PC-9 (cell line): ENCODE measurements around the gene HSF2. TPM values are rescaled to one million over a fixed set of nuclear protein-coding genes. Genes with fewer than 3 reads are reported as not detected.

Experiments
- BruUV-seq: library from RNA; stranded (reverse); fragments of 400-500 nt; replicated peaks from 2 replicates; lab custom pipeline; 2021; lab: Mats Ljungman, UMichigan
- CTCF ChIA-PET: fragments of 300-600 bp; sonication (Branson Sonifier 250); formaldehyde crosslinking; loops from one replicate; lab custom pipeline; 2022; ENCODE audit warnings: antibody characterized with exemption; lab: Charles Lee
- POLR2A ChIA-PET: fragments of 300-600 bp; sonication (Branson Sonifier 250); formaldehyde crosslinking; loops from one replicate; lab custom pipeline; 2022; ENCODE audit warnings: antibody characterized with exemption; ENCODE audit not compliant: unreplicated experiment; lab: Charles Lee
- DNase-seq, 2 experiments: peaks; one replicate each; pipeline versions ENCODE4 v3.0.0 to v3.0.0-alpha.2; 2015 to 2022; ENCODE audit warnings: mixed read lengths in 1 of 2
- H2AFZ ChIP-seq: fragments of 200-600 bp; sonication (generic); 2 replicates; pipeline ENCODE4 v1.8.1; 2017; ENCODE audit warnings: antibody characterized with exemption
- H3F3A ChIP-seq: fragments of 200-600 bp; sonication (generic); 2 replicates; pipeline ENCODE4 v1.8.1; 2017; ENCODE audit warnings: antibody characterized with exemption, mild to moderate bottlenecking, low read depth; ENCODE audit not compliant: insufficient read depth
- H3K27ac ChIP-seq: fragments of 200-600 bp; sonication (generic); 2 replicates; pipeline ENCODE4 v1.6.1; 2016; ENCODE audit warnings: mixed run types
- H3K27me3 ChIP-seq: fragments of 200-600 bp; sonication (generic); 2 replicates; pipeline ENCODE4 v1.6.1; 2016; ENCODE audit warnings: low read depth, mixed run types; ENCODE audit not compliant: insufficient read depth
- H3K36me3 ChIP-seq: fragments of 200-600 bp; sonication (generic); 2 replicates; pipeline ENCODE4 v1.6.1; 2016; ENCODE audit warnings: low read depth, mixed run types
- H3K4me1 ChIP-seq: fragments of 200-600 bp; sonication (generic); replicated peaks from 2 replicates; pipeline ENCODE4 v1.6.1; 2016; ENCODE audit warnings: mixed run types; ENCODE audit not compliant: insufficient read depth
- H3K4me2 ChIP-seq: fragments of 200-600 bp; sonication (generic); 2 replicates; pipeline ENCODE4 v1.6.1; 2017; ENCODE audit warnings: mixed run types
- H3K4me3 ChIP-seq: fragments of 200-600 bp; sonication (generic); 2 replicates; pipeline ENCODE4 v1.6.1; 2016; ENCODE audit warnings: mixed run types
- H3K79me2 ChIP-seq: fragments of 200-600 bp; sonication (generic); 2 replicates; pipeline ENCODE4 v1.6.1; 2017; ENCODE audit warnings: low read depth, mixed run types
- H3K9me2 ChIP-seq: fragments of 200-600 bp; sonication (generic); 2 replicates; pipeline ENCODE4 v1.8.1; 2017; ENCODE audit warnings: mild to moderate bottlenecking; ENCODE audit not compliant: insufficient read depth
- H3K9me3 ChIP-seq: fragments of 200-600 bp; sonication (generic); 2 replicates; pipeline ENCODE4 v1.8.1; 2016; ENCODE audit warnings: low read depth; ENCODE audit not compliant: insufficient read depth
- H4K20me1 ChIP-seq: fragments of 200-600 bp; sonication (generic); 2 replicates; pipeline ENCODE4 v1.8.1; 2017; ENCODE audit not compliant: insufficient read depth
- CTCF ChIP-seq: fragments of 200-600 bp; sonication (generic); conservative IDR thresholded peaks from 2 replicates; pipeline ENCODE4 v1.6.1; 2017; ENCODE audit warnings: mixed run types, antibody characterized with exemption, mild to moderate bottlenecking, moderate library complexity
- EZH2 ChIP-seq: fragments of 200-600 bp; sonication (generic); IDR thresholded peaks from 2 replicates; pipeline ENCODE4 v1.8.0; 2017; ENCODE audit warnings: antibody characterized with exemption, low read depth
- intact Hi-C: fragments of 100-400 bp; cut with micrococcal nuclease; formaldehyde crosslinking; loops from one replicate; pipeline ENCODE4 v1.10.0; 2022; ENCODE audit not compliant: unreplicated experiment
- total RNA-seq: library from RNA; stranded (reverse); gene quantifications from 2 replicates; pipeline ENCODE4 v1.2.3, GENCODE V29; 2021

The HSF2 gene
- total RNA-seq, 1 experiment from 2014 or later = 12.4 TPM

DNA sequence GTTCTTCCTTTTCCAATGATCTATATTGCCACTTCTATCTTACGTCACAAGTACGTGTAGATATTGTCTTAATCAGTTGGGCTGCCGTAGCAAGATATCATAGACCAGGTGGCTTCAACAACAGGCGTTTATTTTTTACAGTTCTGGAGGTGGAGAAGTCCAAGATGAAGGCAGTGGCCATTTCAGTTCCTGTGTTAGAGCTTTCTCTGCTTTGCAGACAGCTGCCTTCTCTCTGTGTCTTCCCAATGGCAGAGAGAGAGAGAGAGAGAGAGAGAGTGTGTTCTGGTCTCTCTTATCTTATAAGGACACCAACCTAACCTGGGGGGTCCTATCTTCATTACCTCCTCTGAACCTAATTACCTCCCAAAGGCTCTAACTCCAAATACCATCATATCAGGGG, 8.3 kb downstream of the HSF2 start:
- ChIA-PET POLR2A (no interaction called here), CTCF (no interaction called here)
- H3K27ac ChIP-seq = no peak overlapping the region
- H3K9me3 ChIP-seq = no peaks in the 10 kb centered on the region
- peak in 1 of 2 experiments; percentile 28 for DNase-seq
- H3K4me3 ChIP-seq = no peak overlapping the region
- H3F3A ChIP-seq = no peaks in the 10 kb centered on the region
- H3K4me2 ChIP-seq = no peak overlapping the region
- TF ChIP-seq EZH2 = no peak
- no peak for TF ChIP-seq CTCF
- H3K27me3 ChIP-seq = no peaks in the 10 kb centered on the region
- intact Hi-C loops = no loop called here
- no peaks in the 10 kb centered on the region for H4K20me1 ChIP-seq
- H3K4me1 ChIP-seq = no peaks in the 10 kb centered on the region
- H3K36me3 ChIP-seq = peaks cover 5% of the 10 kb centered on the region; the same call in 1 of the 2 replicates
- H3K79me2 ChIP-seq = peaks cover 95% of the 10 kb centered on the region
- no peaks in the 10 kb centered on the region for H3K9me2 ChIP-seq
- BruUV-seq = no TSS peak
- H2AFZ ChIP-seq = no peak overlapping the region

DNA sequence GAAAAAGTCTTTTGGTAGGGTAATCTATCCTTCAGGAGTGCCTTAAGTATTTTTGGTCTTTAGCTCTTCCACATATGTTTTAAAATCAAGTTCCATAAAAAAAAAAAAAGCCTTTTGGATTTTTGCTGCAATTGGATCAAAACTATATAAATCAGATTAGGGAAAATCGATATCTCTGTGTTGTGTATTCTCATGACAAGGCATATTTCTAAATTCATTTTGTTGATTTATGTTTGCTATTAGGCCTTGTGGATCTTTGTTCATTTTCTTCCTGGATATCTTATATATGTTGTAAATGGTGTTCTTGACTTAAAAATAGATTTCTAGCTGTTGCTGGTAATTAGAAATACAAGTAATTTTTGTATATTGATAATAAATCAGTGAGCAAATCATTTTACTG, 8.8 kb downstream of the HSF2 start:
- Histone ChIP-seq H3K36me3 (peaks cover 5% of the 10 kb centered on the region; the same call in 1 of the 2 replicates), H3K9me2 (no peaks in the 10 kb centered on the region), H2AFZ (no peak overlapping the region), H3K79me2 (peaks cover 90% of the 10 kb centered on the region), H3K27me3 (no peaks in the 10 kb centered on the region), H3K4me1 (no peaks in the 10 kb centered on the region), H3K9me3 (no peaks in the 10 kb centered on the region), H4K20me1 (no peaks in the 10 kb centered on the region), H3F3A (no peaks in the 10 kb centered on the region), H3K4me3 (no peak overlapping the region), H3K4me2 (no peak overlapping the region), H3K27ac (no peak overlapping the region)
- ChIA-PET CTCF (interaction anchor here (0.6 kb wide), 1 partner anchor 1502 kb away, joined by 6 read pairs; no protein-coding TSS in a partner anchor), POLR2A (no interaction called here)
- intact Hi-C loops = no loop called here
- no peak for TF ChIP-seq EZH2
- no peak for TF ChIP-seq CTCF
- DNase-seq = peak in 1 of 2 experiments; percentile 22
- BruUV-seq = no TSS peak

DNA sequence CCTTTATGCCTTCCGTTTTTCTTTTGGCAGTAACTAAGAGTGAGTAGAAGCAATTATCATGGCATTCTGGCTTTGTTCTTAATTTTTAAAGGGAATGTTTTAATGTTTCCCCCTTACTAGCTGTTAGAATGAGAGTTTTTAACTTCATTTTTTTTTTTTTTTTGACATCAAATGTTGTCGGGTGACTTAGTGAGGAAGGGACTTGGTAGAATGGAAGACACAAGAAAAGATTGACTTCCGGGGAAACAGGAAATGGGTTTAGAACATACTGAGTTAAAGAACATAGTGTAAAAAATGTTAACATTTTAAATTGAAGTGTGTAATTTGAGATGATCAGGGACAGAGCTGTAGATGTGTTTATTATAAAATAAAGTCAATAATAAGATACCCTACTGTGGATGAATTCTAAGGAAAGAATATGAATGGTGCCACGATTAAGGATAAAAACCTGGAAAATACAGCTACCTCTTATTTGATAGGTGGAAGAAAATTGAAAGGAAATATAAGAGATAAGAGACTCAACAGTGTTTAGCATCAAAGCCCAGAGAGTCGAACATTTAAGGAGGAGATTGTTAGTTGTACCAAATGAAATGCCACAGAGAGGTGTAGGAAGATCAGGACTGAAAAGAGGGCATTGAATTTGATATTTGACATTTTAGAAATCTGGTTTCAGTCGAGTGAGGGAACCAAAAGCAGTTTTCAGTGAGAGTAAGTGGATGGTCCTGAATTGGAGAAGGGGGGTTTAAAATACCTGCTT, 9.4 kb downstream of the HSF2 start:
- Histone ChIP-seq H3K27me3 (no peaks in the 10 kb centered on the region), H3K36me3 (peaks cover 8% of the 10 kb centered on the region; the same call in 1 of the 2 replicates), H3K9me3 (no peaks in the 10 kb centered on the region), H3K4me2 (no peak overlapping the region), H2AFZ (no peak overlapping the region), H3K27ac (no peak overlapping the region), H3F3A (no peaks in the 10 kb centered on the region), H3K4me1 (no peaks in the 10 kb centered on the region), H3K9me2 (no peaks in the 10 kb centered on the region), H3K79me2 (peaks cover 83% of the 10 kb centered on the region), H3K4me3 (no peak overlapping the region), H4K20me1 (no peaks in the 10 kb centered on the region)
- BruUV-seq = no TSS peak
- CTCF ChIA-PET = interaction anchor here (0.6 kb wide), 1 partner anchor 1503 kb away, joined by 6 read pairs; no protein-coding TSS in a partner anchor
- POLR2A ChIA-PET = no interaction called here
- no peak for TF ChIP-seq CTCF
- no peak for TF ChIP-seq EZH2
- DNase-seq = no peak
- intact Hi-C loops = no loop called here
